WI38 (cell line): ENCODE results near the gene TBC1D12.

Experiments used
- H3K4me3 ChIP-seq: 2 replicates; pipeline ENCODE4 v1.5.1; 2011; ENCODE audit warnings: low read depth, mild to moderate bottlenecking, control low read depth, low read length
- TF ChIP-seq, protein P1 (sequence below): IDR thresholded peaks from 2 replicates; pipeline ENCODE4 v1.5.1; 2012; ENCODE audit warnings: low read depth, mild to moderate bottlenecking, control low read depth, low read length

TBC1D12 gene

DNA sequence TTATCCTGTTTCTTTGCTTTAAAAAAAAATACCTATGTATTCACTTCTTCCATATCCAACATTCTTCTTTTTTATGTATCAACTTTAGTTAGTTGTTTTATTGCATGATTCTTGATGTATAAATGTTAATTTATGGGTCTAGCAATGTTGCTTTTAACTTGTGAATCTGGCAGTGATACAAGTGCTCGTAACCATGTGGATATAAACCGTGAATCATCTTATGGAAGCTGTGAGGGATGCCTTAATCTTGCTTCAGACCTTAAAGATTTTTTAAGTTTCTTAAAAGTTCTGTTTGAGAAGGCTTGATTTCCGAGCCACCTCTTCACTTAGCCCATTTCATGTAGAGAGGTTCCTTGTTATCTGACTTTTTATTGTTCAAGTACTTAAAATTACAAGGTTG is 169.2 kb downstream of the TBC1D12 start:
- no peak overlapping the region for H3K4me3 ChIP-seq
- TF ChIP-seq, protein P1, sequence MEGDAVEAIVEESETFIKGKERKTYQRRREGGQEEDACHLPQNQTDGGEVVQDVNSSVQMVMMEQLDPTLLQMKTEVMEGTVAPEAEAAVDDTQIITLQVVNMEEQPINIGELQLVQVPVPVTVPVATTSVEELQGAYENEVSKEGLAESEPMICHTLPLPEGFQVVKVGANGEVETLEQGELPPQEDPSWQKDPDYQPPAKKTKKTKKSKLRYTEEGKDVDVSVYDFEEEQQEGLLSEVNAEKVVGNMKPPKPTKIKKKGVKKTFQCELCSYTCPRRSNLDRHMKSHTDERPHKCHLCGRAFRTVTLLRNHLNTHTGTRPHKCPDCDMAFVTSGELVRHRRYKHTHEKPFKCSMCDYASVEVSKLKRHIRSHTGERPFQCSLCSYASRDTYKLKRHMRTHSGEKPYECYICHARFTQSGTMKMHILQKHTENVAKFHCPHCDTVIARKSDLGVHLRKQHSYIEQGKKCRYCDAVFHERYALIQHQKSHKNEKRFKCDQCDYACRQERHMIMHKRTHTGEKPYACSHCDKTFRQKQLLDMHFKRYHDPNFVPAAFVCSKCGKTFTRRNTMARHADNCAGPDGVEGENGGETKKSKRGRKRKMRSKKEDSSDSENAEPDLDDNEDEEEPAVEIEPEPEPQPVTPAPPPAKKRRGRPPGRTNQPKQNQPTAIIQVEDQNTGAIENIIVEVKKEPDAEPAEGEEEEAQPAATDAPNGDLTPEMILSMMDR, result no peak

GRCh38 chr10:94578790-94579189 is 176.4 kb downstream of the TBC1D12 start:
- TF ChIP-seq, protein P1, result no peak

GRCh38 chr10:94583124-94583523 is 180.8 kb downstream of the TBC1D12 start:
- TF ChIP-seq, protein P1, result no peak
- H3K4me3 ChIP-seq, result no peak overlapping the region

More at GRCh38 chr10:94578790-94579189, 176.4 kb downstream of the TBC1D12 start:
- no peak overlapping the region for H3K4me3 ChIP-seq
